Suprapubic skin (tissue), 4 donors: Measurements from ENCODE around the gene SRXN1. TPM values are rescaled to one million over a fixed set of nuclear protein-coding genes. Genes with fewer than 3 reads are reported as not detected.
A peak's percentile ranks its signal among the peaks of the same experiment; 100 is the strongest.

Source experiments
- DNase-seq, 2 donors: peaks; one replicate each; pipeline ENCODE4 v3.0.0-alpha.2; 2019; ENCODE audit warnings: low spot score in 2 of 2
- H3K27ac ChIP-seq: fragments of 200-600 bp; sonication (generic); one replicate; pipeline ENCODE4 v1.5.1; 2019
- H3K27me3 ChIP-seq: fragments of 200-600 bp; sonication (generic); one replicate; pipeline ENCODE4 v1.5.1; 2019
- H3K36me3 ChIP-seq: fragments of 200-600 bp; sonication (generic); one replicate; pipeline ENCODE4 v1.5.1; 2019
- H3K4me1 ChIP-seq: fragments of 200-600 bp; sonication (generic); one replicate; pipeline ENCODE4 v1.5.1; 2019
- H3K4me3 ChIP-seq: fragments of 200-600 bp; sonication (generic); one replicate; pipeline ENCODE4 v1.5.1; 2019; ENCODE audit warnings: mild to moderate bottlenecking
- H3K9me3 ChIP-seq: fragments of 200-600 bp; sonication (generic); one replicate; pipeline ENCODE4 v1.5.1; 2019
- CTCF ChIP-seq, 2 donors: fragments of 200-600 bp in 1 of 2; fragments of 450-650 bp in 1 of 2; sonication (generic) in 1 of 2; IDR thresholded peaks; one replicate each; pipeline ENCODE4 v1.5.1; 2016 to 2019; ENCODE audit warnings: antibody characterized with exemption in 2 of 2, mild to moderate bottlenecking in 1 of 2, moderate library complexity in 1 of 2
- EP300 ChIP-seq: sonication (generic); formaldehyde crosslinking; IDR thresholded peaks from one replicate; pipeline ENCODE4 v1.6.1; 2017; ENCODE audit warnings: antibody characterized with exemption
- POLR2A ChIP-seq, 2 donors: fragments of 450-650 bp; IDR thresholded peaks; one replicate each; pipeline ENCODE4 v1.6.1; 2017; ENCODE audit warnings: antibody characterized with exemption in 2 of 2, mild to moderate bottlenecking in 2 of 2, moderate library complexity in 2 of 2
- POLR2AphosphoS5 ChIP-seq, 3 donors: sonication (generic); formaldehyde crosslinking; IDR thresholded peaks; one replicate each; pipeline ENCODE4 v1.6.1; 2017; ENCODE audit warnings: antibody characterized with exemption in 3 of 3
- WGBS: methylation state at CpG from one replicate; pipeline ENCODE4 v1.1.5; 2018; 5-methylcytosine and 5-hydroxymethylcytosine counted together
- total RNA-seq, 4 donors: library from RNA; depleted of rRNA; stranded (reverse); fragments of >200 nt; gene quantifications; one replicate each; pipeline ENCODE4 v1.1.0, GENCODE V29; 2016

Gene SRXN1
- total RNA-seq, 4 donors from 2014 or later: 7.8 to 27.7 (median 21.0) TPM

GRCh38 chr20:655726-656624 is 3.0 kb upstream of the SRXN1 start:
- no peak overlapping the region for H3K27ac ChIP-seq
- peaks cover 23% of the 10 kb centered on the region for H3K4me1 ChIP-seq
- TF ChIP-seq EP300: no peak
- TF ChIP-seq POLR2A (IDR thresholded peaks at IDR 0.05): no peak
- TF ChIP-seq POLR2AphosphoS5 (IDR thresholded peaks at IDR 0.05): no peak
- no peak for TF ChIP-seq CTCF (IDR thresholded peaks at IDR 0.05)
- 70% methylated on average over 11 of the region's 11 CpGs for WGBS
- no peak overlapping the region for H3K4me3 ChIP-seq
- no peak for DNase-seq
- H3K9me3 ChIP-seq: no peaks in the 10 kb centered on the region
- H3K36me3 ChIP-seq: no peaks in the 10 kb centered on the region
- peaks cover 23% of the 10 kb centered on the region for H3K27me3 ChIP-seq

- 91% methylated on average over 3 of the region's 3 CpGs for WGBS
- no peaks in the 10 kb centered on the region for H3K9me3 ChIP-seq
- H3K27ac ChIP-seq: no peak overlapping the region
- no peak for DNase-seq
- H3K4me1 ChIP-seq: peaks cover 23% of the 10 kb centered on the region
- TF ChIP-seq CTCF (IDR thresholded peaks at IDR 0.05): no peak
- TF ChIP-seq POLR2AphosphoS5 (IDR thresholded peaks at IDR 0.05): no peak
- no peak for TF ChIP-seq POLR2A (IDR thresholded peaks at IDR 0.05)
- TF ChIP-seq EP300: no peak
- H3K4me3 ChIP-seq: no peak overlapping the region
- H3K27me3 ChIP-seq: peaks cover 7% of the 10 kb centered on the region
- H3K36me3 ChIP-seq: peaks cover 8% of the 10 kb centered on the region
Measured at GRCh38 chr20:654417-654750, 1.4 kb upstream of the SRXN1 start.

GRCh38 chr20:653590-654416 is 803 bp upstream of the SRXN1 start:
- peak overlapping the region; percentile 71 for H3K4me3 ChIP-seq
- peaks cover 2% of the 10 kb centered on the region for H3K27me3 ChIP-seq
- WGBS: 26% methylated on average over 15 of the region's 31 CpGs
- H3K36me3 ChIP-seq: peaks cover 13% of the 10 kb centered on the region
- TF ChIP-seq POLR2AphosphoS5 (IDR thresholded peaks at IDR 0.05): no peak
- TF ChIP-seq CTCF (IDR thresholded peaks at IDR 0.05): no peak
- TF ChIP-seq EP300: no peak
- no peak for TF ChIP-seq POLR2A (IDR thresholded peaks at IDR 0.05)
- peak overlapping the region; percentile 75 for H3K27ac ChIP-seq
- DNase-seq: no peak
- H3K4me1 ChIP-seq: peaks cover 23% of the 10 kb centered on the region
- no peaks in the 10 kb centered on the region for H3K9me3 ChIP-seq

- TF ChIP-seq POLR2A (IDR thresholded peaks at IDR 0.05) (no peak), CTCF (IDR thresholded peaks at IDR 0.05) (no peak), EP300 (no peak), POLR2AphosphoS5 (IDR thresholded peaks at IDR 0.05) (no peak)
- Histone ChIP-seq H3K27me3 (no peaks in the 10 kb centered on the region), H3K36me3 (peaks cover 25% of the 10 kb centered on the region), H3K27ac (peak overlapping the region; percentile 75), H3K4me1 (peaks cover 23% of the 10 kb centered on the region), H3K4me3 (peak overlapping the region; percentile 71), H3K9me3 (no peaks in the 10 kb centered on the region)
- 20% methylated on average over 6 of the region's 36 CpGs for WGBS
- DNase-seq: no peak
Measured at GRCh38 chr20:652615-653109, 338 bp downstream of the SRXN1 start.
